HepG2 (cell line): ENCODE results near the gene VAPB. TPM values are rescaled to one million over a fixed set of nuclear protein-coding genes. Genes with fewer than 3 reads are reported as not detected.

Experiments used
- ATAC-seq: fragments of 200-7000 bp; cut with Tn5 transposase; 3 replicates; pipeline ENCODE4 v1.9.1; 2020; ENCODE audit warnings: mild to moderate bottlenecking, moderate library complexity
- BruUV-seq: library from RNA; stranded (reverse); fragments of 400-500 nt; replicated peaks from 2 replicates; lab custom pipeline; 2021; lab: Mats Ljungman, UMichigan
- CTCF ChIA-PET: fragments of 300-600 bp; formaldehyde crosslinking; extraction: SDS; loops from one replicate; lab custom pipeline; 2021; ENCODE audit warnings: low total read pairs, inconsistent platforms, low intra/inter-chr PET ratio; lab: Yijun Ruan, JAX
- POLR2A ChIA-PET: fragments of 350-600 bp; sonication (Branson Sonifier 250); formaldehyde crosslinking; loops from one replicate; lab custom pipeline; 2020; ENCODE audit warnings: antibody characterized with exemption, inconsistent platforms; lab: Yijun Ruan, JAX
- DNase-seq: peaks from one replicate; pipeline ENCODE4 v3.0.0-alpha.2; 2015; ENCODE audit warnings: low spot score
- FAIRE-seq: peaks from 3 replicates; lab custom pipeline; 2011; peaks lifted over from hg19 to GRCh38; lab: Jason Lieb, UNC
- H2AFZ ChIP-seq: one replicate; pipeline ENCODE4 v1.6.1; 2011; ENCODE audit warnings: low read length, inconsistent platforms
- H3K27ac ChIP-seq: fragments of 300-600 bp; 3 replicates; pipeline ENCODE4 v1.8.0; 2011; ENCODE audit warnings: mixed run types, mild to moderate bottlenecking, mixed read lengths, low read length, inconsistent platforms; ENCODE audit not compliant: insufficient read depth; ENCODE audit errors: extremely low read length
- H3K27me3 ChIP-seq, 2 experiments: fragments of 200-600 bp in 1 of 2; 2 replicates in 1 of 2; 3 replicates in 1 of 2; pipeline versions ENCODE4 v1.6.0 to v1.8.0; 2011; ENCODE audit warnings: low read length in 2 of 2, mild to moderate bottlenecking in 2 of 2, moderate library complexity in 2 of 2, inconsistent platforms in 1 of 2; ENCODE audit not compliant: insufficient read depth in 2 of 2, control insufficient read depth in 1 of 2
- H3K36me3 ChIP-seq, 2 experiments: fragments of 200-600 bp in 1 of 2; replicated peaks in 1 of 2; 2 replicates in 1 of 2; 3 replicates in 1 of 2; pipeline versions ENCODE4 v1.5.1 to v1.8.0; 2011; ENCODE audit warnings: low read length in 2 of 2, inconsistent platforms in 1 of 2; ENCODE audit not compliant: insufficient read depth in 2 of 2, control insufficient read depth in 1 of 2
- H3K4me1 ChIP-seq: 2 replicates; pipeline ENCODE4 v1.5.1; 2012; ENCODE audit warnings: low read length, inconsistent platforms; ENCODE audit not compliant: insufficient read depth
- H3K4me2 ChIP-seq: 2 replicates; pipeline ENCODE4 v1.6.0; 2011; ENCODE audit warnings: low read depth, low read length, inconsistent platforms
- H3K4me3 ChIP-seq, 3 experiments: fragments of 200-600 bp in 1 of 3; sonication (generic), shearing (Covaris generic) in 1 of 3; replicated peaks in 1 of 3; 2 replicates each; pipeline ENCODE4 v1.5.1; 2011 to 2016; ENCODE audit warnings: low read length in 3 of 3, inconsistent platforms in 2 of 3, low read depth in 2 of 3, mild to moderate bottlenecking in 2 of 3, control low read depth in 1 of 3, mixed read lengths in 1 of 3; ENCODE audit not compliant: insufficient read depth in 1 of 3
- H3K79me2 ChIP-seq: one replicate; pipeline ENCODE4 v1.6.1; 2011; ENCODE audit warnings: low read length, inconsistent platforms; ENCODE audit not compliant: insufficient read depth
- H3K9ac ChIP-seq: 2 replicates; pipeline ENCODE4 v1.6.0; 2011; ENCODE audit warnings: mild to moderate bottlenecking, low read depth, low read length, inconsistent platforms; ENCODE audit not compliant: insufficient read depth
- H3K9me3 ChIP-seq: 2 replicates; pipeline ENCODE4 v1.5.1; 2012; ENCODE audit warnings: mild to moderate bottlenecking, low read length
- H4K20me1 ChIP-seq: 2 replicates; pipeline ENCODE4 v1.6.0; 2011; ENCODE audit warnings: inconsistent platforms, mild to moderate bottlenecking, low read length, moderate library complexity; ENCODE audit not compliant: insufficient read depth
- HDAC2 ChIP-seq: sonication (generic); formaldehyde crosslinking; IDR thresholded peaks from 2 replicates; pipeline ENCODE4 v1.4.0; 2020; ENCODE audit warnings: missing genetic modification reagents
- PHF21A ChIP-seq: sonication (generic); formaldehyde crosslinking; IDR thresholded peaks from 2 replicates; pipeline ENCODE4 v1.5.0; 2020; ENCODE audit warnings: mild to moderate bottlenecking, missing genetic modification reagents
- REXO4 ChIP-seq: sonication (generic); formaldehyde crosslinking; IDR thresholded peaks from 2 replicates; pipeline ENCODE4 v1.8.0; 2022; ENCODE audit warnings: missing genetic modification reagents, mild to moderate bottlenecking, borderline replicate concordance
- SAFB2 ChIP-seq: sonication (generic); formaldehyde crosslinking; IDR thresholded peaks from 2 replicates; pipeline ENCODE4 v1.5.1; 2020; ENCODE audit warnings: missing genetic modification reagents, low read depth, mild to moderate bottlenecking, borderline replicate concordance
- SKIL ChIP-seq: sonication (generic); formaldehyde crosslinking; IDR thresholded peaks from 2 replicates; pipeline ENCODE4 v1.8.0; 2022; ENCODE audit warnings: missing genetic modification reagents, mild to moderate bottlenecking, moderate library complexity, borderline replicate concordance
- ZNF142 ChIP-seq: sonication (generic); formaldehyde crosslinking; IDR thresholded peaks from 2 replicates; pipeline ENCODE4 v1.4.0; 2020; ENCODE audit warnings: missing genetic modification reagents
- ZNF383 ChIP-seq: sonication (generic); formaldehyde crosslinking; IDR thresholded peaks from 2 replicates; pipeline ENCODE4 v1.4.0; 2020; ENCODE audit warnings: missing genetic modification reagents, mild to moderate bottlenecking, borderline replicate concordance
- ZNF432 ChIP-seq: sonication (generic); formaldehyde crosslinking; IDR thresholded peaks from 2 replicates; pipeline ENCODE4 v1.5.0; 2020; ENCODE audit warnings: missing genetic modification reagents, mild to moderate bottlenecking, borderline replicate concordance
- ZNF674 ChIP-seq: sonication (generic); formaldehyde crosslinking; IDR thresholded peaks from 2 replicates; pipeline ENCODE4 v1.5.0; 2020; ENCODE audit warnings: low read depth, mild to moderate bottlenecking, missing genetic modification reagents
- WGBS: methylation state at CpG from one replicate; pipeline ENCODE4 v1.1.6; 2017; ENCODE audit warnings: low lambda C conversion rate; 5-methylcytosine and 5-hydroxymethylcytosine counted together
- in situ Hi-C: cut with HindIII; loops from 2 replicates; pipeline ENCODE4 v1.10.0; 2017; ENCODE audit warnings: low pct_unique_long_range_greater_than_20kb; ENCODE audit not compliant: extremely low pct_ligation_motif_present
- intact Hi-C: fragments of 100-400 bp; cut with micrococcal nuclease; formaldehyde crosslinking; loops from one replicate; pipeline ENCODE4 v1.10.0; 2022; ENCODE audit not compliant: unreplicated experiment
- polyA plus RNA-seq, 8 experiments: library from polyadenylated mRNA; depleted of rRNA in 3 of 8; stranded (reverse) in 7 of 8; unstranded in 1 of 8; fragments of >200 nt; fragmentation: Illumina TruSeq in 4 of 8; extraction: Trizol in 4 of 8; gene quantifications; 2 replicates each; pipeline versions ENCODE4 v1.2.1 to v1.2.3, GENCODE V29; 2011 to 2016; ENCODE audit warnings: low read depth in 4 of 8, missing spikeins in 1 of 8, mixed read lengths in 1 of 8; ENCODE audit not compliant: insufficient read depth in 1 of 8
- total RNA-seq, 5 experiments: library from RNA; depleted of rRNA; stranded (reverse); fragments of >200 nt; fragmentation: Illumina TruSeq; extraction: Trizol; gene quantifications; 2 replicates each; pipeline ENCODE4 v1.2.3, GENCODE V29; 2016; ENCODE audit warnings: low read depth in 1 of 5

Gene VAPB
- total and polyA plus RNA-seq, 2 of the 13 experiments (the other 11 are each of a cell fraction or from before 2014, with no cell fraction given) = 18.6 to 48.5 TPM

- 98% methylated on average over 5 of the region's 5 CpGs for WGBS
- H3K4me2 ChIP-seq = no peak overlapping the region
- no peak overlapping the region for H3K27ac ChIP-seq
- DNase-seq = no peak
- H3K79me2 ChIP-seq = peaks cover 5% of the 10 kb centered on the region
- BruUV-seq = no TSS peak
- no peaks in the 10 kb centered on the region; the same call in 1 of the 2 replicates for H4K20me1 ChIP-seq
- no peaks in the 10 kb centered on the region for H3K27me3 ChIP-seq
- intact Hi-C loops = no loop called here
- H3K4me3 ChIP-seq = no peak overlapping the region
- ChIA-PET CTCF (interaction anchor here (1.7 kb wide), 1 partner anchor 197 kb away, joined by 4 read pairs; no protein-coding TSS in a partner anchor), POLR2A (no interaction called here)
- H3K4me1 ChIP-seq = no peaks in the 10 kb centered on the region
- no peaks in the 10 kb centered on the region for H3K9me3 ChIP-seq
- H3K36me3 ChIP-seq = peaks cover 29 to 66% of the 10 kb centered on the region in 2 experiments
- in situ Hi-C loops = loop anchor here (5.0 kb wide), 1 partner anchor 198 kb away; no protein-coding TSS in a partner anchor
- H3K9ac ChIP-seq = no peak overlapping the region
- no peak for TF ChIP-seq SAFB2 (CRISPR knock-in tag)
- no peak for TF ChIP-seq HDAC2 (CRISPR knock-in tag)
- TF ChIP-seq ZNF142 (CRISPR knock-in tag) = no peak
- TF ChIP-seq ZNF383 (CRISPR knock-in tag) = no peak
- TF ChIP-seq ZNF674 (CRISPR knock-in tag) = no peak
- no peak for TF ChIP-seq ZNF432
- TF ChIP-seq SKIL (CRISPR knock-in tag) = no peak
- TF ChIP-seq PHF21A = no peak
- TF ChIP-seq REXO4 = no peak
- TF ChIP-seq, all 625 proteins: peak for 0
- FAIRE-seq = no peak
- ATAC-seq = no peak
- no peak overlapping the region for H2AFZ ChIP-seq
These were observed 55.8 kb downstream of the VAPB start for GRCh38 chr20:58444746-58445255.
